GM18505 (cell line): Measurements from ENCODE around the gene INHA.

ENCODE experiments used
- ATAC-seq: cut with Tn5 transposase; IDR thresholded peaks from one replicate; pipeline ENCODE4 v1.9.1; 2021; ENCODE audit not compliant: unreplicated experiment
- POLR2A ChIP-seq: IDR thresholded peaks from 4 replicates; pipeline ENCODE4 v1.6.1; 2011; ENCODE audit warnings: borderline replicate concordance; ENCODE audit not compliant: insufficient read depth, insufficient read length; ENCODE audit errors: extremely low read depth

Gene INHA

GRCh38 chr2:219569041-219569440 is 3.1 kb upstream of the INHA start:
- ATAC-seq = no peak
- no peak for TF ChIP-seq POLR2A

DNA sequence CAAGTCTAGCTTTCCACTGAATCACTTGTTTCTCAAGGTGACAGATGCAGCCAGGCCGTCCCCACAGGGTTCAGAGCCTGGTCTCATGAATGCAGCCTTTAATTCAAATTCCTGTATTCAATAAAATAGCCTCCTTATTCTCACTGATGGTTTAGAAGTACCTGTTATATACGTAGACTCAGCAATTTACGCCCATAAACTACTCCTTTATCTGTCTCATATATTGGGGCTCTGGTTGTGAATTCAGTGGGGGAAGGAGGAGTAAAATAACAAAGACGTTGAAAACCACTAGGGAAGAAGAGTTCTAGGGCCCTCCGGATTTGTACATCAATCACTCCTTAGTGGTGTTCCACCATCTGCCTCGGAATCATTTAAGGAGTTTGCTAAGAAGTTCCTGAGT is 2.5 kb upstream of the INHA start:
- no peak for ATAC-seq
- TF ChIP-seq POLR2A = no peak

GRCh38 chr2:219570194-219570923 is 1.8 kb upstream of the INHA start:
- ATAC-seq = no peak
- no peak for TF ChIP-seq POLR2A

- no peak for ATAC-seq
- TF ChIP-seq POLR2A = no peak
Observed at GRCh38 chr2:219570924-219571310, 1.2 kb upstream of the INHA start.

DNA sequence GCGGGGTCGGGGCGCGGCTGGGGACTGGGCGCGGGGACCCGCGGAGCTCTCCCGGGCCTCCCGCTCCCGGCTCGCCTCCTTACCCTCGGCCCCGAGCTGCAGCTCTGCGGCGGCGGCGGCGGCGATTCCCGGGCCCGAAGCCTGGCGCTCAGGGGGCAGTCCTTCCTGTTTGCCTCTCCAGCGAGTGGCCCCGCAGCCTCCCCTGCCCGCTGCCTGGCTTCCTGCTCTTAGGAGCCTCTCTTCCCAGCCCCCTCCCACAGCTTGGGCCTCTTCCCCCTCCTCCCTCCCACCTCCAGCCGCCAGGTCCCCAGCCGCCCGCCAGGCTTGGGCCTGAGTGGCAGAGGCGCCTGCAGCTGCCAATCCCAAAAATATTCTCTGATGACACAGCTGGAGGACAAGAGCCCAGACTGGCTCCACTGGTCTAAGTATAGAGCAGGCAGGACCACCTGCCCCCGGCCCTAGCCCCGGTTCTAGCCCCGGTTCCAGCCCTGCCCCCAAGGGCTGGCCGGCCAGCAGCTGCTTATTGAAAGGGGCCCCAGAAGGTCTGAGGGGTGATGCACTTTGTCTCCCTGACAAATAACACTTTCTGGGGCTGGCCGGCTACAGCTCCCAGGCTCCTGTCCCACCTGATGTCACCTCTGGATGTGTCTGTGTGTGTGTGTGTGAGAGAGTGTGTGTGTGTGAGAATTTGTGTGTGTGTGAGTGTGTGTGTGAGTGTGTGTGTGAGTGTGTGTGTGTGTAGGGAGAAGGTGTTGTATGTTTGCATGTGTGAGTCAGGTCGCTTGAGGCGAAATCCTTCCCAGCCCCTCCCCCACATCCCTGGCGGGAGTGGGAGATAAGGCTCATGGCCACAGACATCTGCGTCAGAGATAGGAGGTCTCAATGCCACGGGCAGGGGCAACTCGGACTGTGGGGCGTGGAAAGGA is 536 bp upstream of the INHA start, which contains the start of gene OBSL1:
Gene OBSL1, minus strand, starts transcription at position 229 of the 926 bp plus-strand sequence. CDS start 307 bp downstream, outside the sequence.
- TF ChIP-seq POLR2A = no peak
- no peak for ATAC-seq

DNA sequence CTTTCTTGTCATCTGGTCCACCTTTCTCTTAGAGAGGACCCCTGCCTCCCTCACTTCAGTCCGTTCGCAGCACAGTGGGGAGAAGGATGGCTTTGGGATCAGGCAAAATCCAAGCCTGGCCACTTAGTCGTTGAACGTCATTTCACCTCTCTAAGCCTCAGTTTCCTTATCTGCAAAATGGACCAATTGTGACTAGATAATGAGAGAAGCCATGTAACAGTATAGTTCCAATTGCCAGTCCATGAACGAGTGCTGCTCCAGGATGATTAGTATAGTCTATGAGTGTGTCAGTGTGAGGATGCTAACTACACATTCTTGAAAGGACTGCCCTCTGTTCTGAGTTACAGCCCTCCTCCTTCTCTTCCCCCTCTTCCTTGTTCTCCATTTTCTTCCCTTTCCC is 1.1 kb downstream of the INHA start:
- no peak for ATAC-seq
- TF ChIP-seq POLR2A = no peak

GRCh38 chr2:219574484-219575311 is 2.6 kb downstream of the INHA start:
- TF ChIP-seq POLR2A = no peak
- ATAC-seq = no peak

- no peak for TF ChIP-seq POLR2A
- ATAC-seq = no peak
Observed at GRCh38 chr2:219575566-219576504, 3.7 kb downstream of the INHA start.

DNA sequence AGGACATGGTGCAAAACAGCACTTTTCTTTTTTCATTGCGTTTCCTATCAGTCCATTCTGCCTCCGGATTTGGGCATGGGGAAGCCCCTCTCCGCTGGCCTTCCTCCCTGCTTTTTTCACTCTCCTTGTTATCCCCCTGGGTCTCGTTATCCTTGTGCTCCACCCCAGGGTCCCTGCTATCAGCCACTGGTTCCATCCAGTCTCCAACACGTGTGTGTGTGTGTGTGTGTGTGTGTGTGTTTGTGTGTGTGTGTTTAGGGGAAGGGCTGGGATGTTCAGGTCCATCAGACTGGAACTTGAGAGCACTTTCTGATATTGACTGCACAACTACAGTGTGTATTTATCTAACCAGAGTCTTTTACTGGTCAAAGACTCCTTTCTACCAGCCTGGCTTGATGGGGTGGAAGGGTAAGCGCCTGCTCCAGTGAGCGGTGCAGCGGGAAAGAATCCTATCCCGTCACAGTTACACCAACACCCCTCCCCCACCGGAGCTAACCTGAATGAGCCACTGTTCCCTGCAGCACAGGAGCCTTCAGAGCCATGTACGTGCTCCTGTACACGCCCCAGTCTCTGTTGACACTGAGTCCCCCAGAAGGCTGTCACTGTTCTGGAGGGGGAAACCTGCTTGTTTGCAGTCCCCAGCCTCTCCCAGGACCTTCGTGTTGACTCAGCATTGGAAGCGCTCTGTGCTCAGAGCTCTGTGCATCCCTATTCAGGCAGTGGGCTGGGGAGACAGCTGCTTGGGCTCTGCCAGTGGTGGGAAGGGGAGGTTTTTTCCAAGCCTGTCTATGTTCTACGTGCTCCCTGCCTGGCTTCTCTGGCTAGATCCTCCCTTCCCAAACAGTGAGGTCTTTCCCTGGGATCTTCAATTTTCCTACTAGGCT is 4.6 kb downstream of the INHA start:
- ATAC-seq = no peak
- TF ChIP-seq POLR2A = no peak

GRCh38 chr2:219578811-219579613 is 6.9 kb downstream of the INHA start:
- no peak for TF ChIP-seq POLR2A
- ATAC-seq = no peak
